ENCODE data around the gene TCEANC2.
"Not testable (repeated sequence)": the region's sequence is repeated elsewhere in the genome, so short reads cannot be mapped to it uniquely, and the experiment has no call there.

The TCEANC2 gene

DNA sequence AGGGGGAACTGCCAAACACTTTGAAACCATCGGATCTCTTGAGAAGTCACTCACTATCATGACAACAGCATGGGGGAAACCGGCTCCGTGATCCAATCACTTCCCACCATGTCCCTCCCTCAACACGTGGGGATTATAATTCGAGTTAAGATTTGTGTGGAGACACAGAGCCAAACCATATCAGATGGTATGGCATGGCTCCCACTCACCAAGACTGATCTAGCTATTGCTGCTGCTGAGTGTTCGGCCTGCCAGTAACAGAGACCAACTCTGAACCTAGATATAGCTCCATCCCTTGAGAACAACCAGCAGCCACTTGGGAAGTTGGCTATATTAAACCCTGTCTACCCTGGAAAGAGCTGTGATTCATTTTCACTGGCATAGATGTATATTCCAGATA is 50.0 kb downstream of the TCEANC2 start:
- Histone ChIP-seq H3K9ac (ENCODE audit: low read length) (no peak overlapping the region), H2AFZ (ENCODE audit: low read depth, low read length) (no peak overlapping the region), H4K20me1 (ENCODE audit: insufficient read depth, low read length) (no peaks in the 10 kb centered on the region), H3K27me3 (ENCODE audit: low read depth, low read length) (no peaks in the 10 kb centered on the region), H3K36me3 (replicated peaks; ENCODE audit: low read depth, low read length) (no peaks in the 10 kb centered on the region), H3K9me3 (ENCODE audit: insufficient read depth, low read length) (no peaks in the 10 kb centered on the region), H3K79me2 (ENCODE audit: low read length) (no peaks in the 10 kb centered on the region), H3K27ac (ENCODE audit: low read length) (no peak overlapping the region), H3K4me3 (ENCODE audit: low read length) (no peak overlapping the region), H3K4me1 (ENCODE audit: low read length) (no peaks in the 10 kb centered on the region), H3K4me2 (ENCODE audit: low read length) (no peak overlapping the region)
- TF ChIP-seq EZH2phosphoT487 (IDR thresholded peaks at IDR 0.05; ENCODE audit: low read depth) (no peak), CTCF (IDR thresholded peaks at IDR 0.05; ENCODE audit: low read depth, low read length) (no peak)

GRCh38 chr1:54104613-54105012 is 51.2 kb downstream of the TCEANC2 start:
- H3K27ac ChIP-seq (ENCODE audit: low read length); H3K4me2 ChIP-seq (ENCODE audit: low read length); H2AFZ ChIP-seq (ENCODE audit: low read depth, low read length); H3K9me3 ChIP-seq (ENCODE audit: insufficient read depth, low read length); H3K4me3 ChIP-seq (ENCODE audit: low read length); H3K4me1 ChIP-seq (ENCODE audit: low read length); H3K36me3 ChIP-seq (replicated peaks; ENCODE audit: low read depth, low read length); H4K20me1 ChIP-seq (ENCODE audit: insufficient read depth, low read length); H3K27me3 ChIP-seq (ENCODE audit: low read depth, low read length); H3K9ac ChIP-seq (ENCODE audit: low read length); H3K79me2 ChIP-seq (ENCODE audit: low read length): not testable (repeated sequence)

GRCh38 chr1:54105080-54105479 is 51.7 kb downstream of the TCEANC2 start:
- Histone ChIP-seq H3K9me3 (ENCODE audit: insufficient read depth, low read length) (no peaks in the 10 kb centered on the region), H3K4me3 (ENCODE audit: low read length) (no peak overlapping the region), H3K27ac (ENCODE audit: low read length) (no peak overlapping the region), H3K79me2 (ENCODE audit: low read length) (no peaks in the 10 kb centered on the region), H3K4me1 (ENCODE audit: low read length) (no peaks in the 10 kb centered on the region), H2AFZ (ENCODE audit: low read depth, low read length) (no peak overlapping the region), H3K27me3 (ENCODE audit: low read depth, low read length) (no peaks in the 10 kb centered on the region), H3K4me2 (ENCODE audit: low read length) (no peak overlapping the region), H4K20me1 (ENCODE audit: insufficient read depth, low read length) (no peaks in the 10 kb centered on the region), H3K9ac (ENCODE audit: low read length) (no peak overlapping the region), H3K36me3 (replicated peaks; ENCODE audit: low read depth, low read length) (no peaks in the 10 kb centered on the region)
- no peak for TF ChIP-seq EZH2phosphoT487 (IDR thresholded peaks at IDR 0.05; ENCODE audit: low read depth)
- no peak for TF ChIP-seq CTCF (IDR thresholded peaks at IDR 0.05; ENCODE audit: low read depth, low read length)

DNA sequence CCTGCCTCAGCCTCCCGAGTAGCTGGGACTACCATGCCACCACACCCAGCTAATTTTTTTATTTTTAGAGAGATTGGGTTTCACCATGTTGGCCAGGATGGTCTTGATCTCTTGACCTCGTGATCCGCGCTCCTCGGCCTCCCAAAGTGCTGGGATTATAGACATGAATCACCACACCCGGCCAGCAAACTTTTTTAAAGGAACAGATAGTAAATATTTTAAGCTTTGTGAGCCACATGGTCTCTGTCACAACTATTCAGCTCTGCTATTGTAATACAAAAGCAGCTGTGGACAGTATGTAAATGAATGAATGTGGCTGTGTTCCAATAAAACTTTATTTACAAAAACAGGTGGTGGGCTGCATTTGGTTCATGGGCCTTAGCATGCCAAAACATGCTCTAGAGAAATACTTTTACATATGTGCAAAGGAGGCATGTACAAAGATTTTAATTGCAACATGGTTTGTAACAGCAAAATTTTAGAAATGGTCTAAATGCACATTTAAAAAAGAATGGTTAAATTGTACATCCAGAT is 52.4 kb downstream of the TCEANC2 start:
- TF ChIP-seq EZH2phosphoT487 (IDR thresholded peaks at IDR 0.05; ENCODE audit: low read depth) (no peak), CTCF (IDR thresholded peaks at IDR 0.05; ENCODE audit: low read depth, low read length) (no peak)
- H3K9ac ChIP-seq (ENCODE audit: low read length) = no peak overlapping the region

GRCh38 chr1:54107131-54107530 is 53.7 kb downstream of the TCEANC2 start:
- Histone ChIP-seq H4K20me1 (ENCODE audit: insufficient read depth, low read length) (no peaks in the 10 kb centered on the region), H3K27ac (ENCODE audit: low read length) (no peak overlapping the region), H3K36me3 (replicated peaks; ENCODE audit: low read depth, low read length) (no peaks in the 10 kb centered on the region), H3K9ac (ENCODE audit: low read length) (no peak overlapping the region), H3K4me2 (ENCODE audit: low read length) (no peak overlapping the region), H2AFZ (ENCODE audit: low read depth, low read length) (no peak overlapping the region), H3K27me3 (ENCODE audit: low read depth, low read length) (no peaks in the 10 kb centered on the region), H3K4me1 (ENCODE audit: low read length) (no peaks in the 10 kb centered on the region), H3K4me3 (ENCODE audit: low read length) (no peak overlapping the region), H3K9me3 (ENCODE audit: insufficient read depth, low read length) (no peaks in the 10 kb centered on the region), H3K79me2 (ENCODE audit: low read length) (no peaks in the 10 kb centered on the region)
- no peak for TF ChIP-seq EZH2phosphoT487 (IDR thresholded peaks at IDR 0.05; ENCODE audit: low read depth)
- no peak for TF ChIP-seq CTCF (IDR thresholded peaks at IDR 0.05; ENCODE audit: low read depth, low read length)

More for the DNA sequence above, 52.4 kb downstream of the TCEANC2 start:
- H3K4me1 ChIP-seq (ENCODE audit: low read length) = no peaks in the 10 kb centered on the region
- no peaks in the 10 kb centered on the region for H3K9me3 ChIP-seq (ENCODE audit: insufficient read depth, low read length)
- H3K4me3 ChIP-seq (ENCODE audit: low read length) = no peak overlapping the region
- H3K27me3 ChIP-seq (ENCODE audit: low read depth, low read length) = no peaks in the 10 kb centered on the region
- no peaks in the 10 kb centered on the region for H3K79me2 ChIP-seq (ENCODE audit: low read length)
- no peak overlapping the region for H3K27ac ChIP-seq (ENCODE audit: low read length)
- no peaks in the 10 kb centered on the region for H3K36me3 ChIP-seq (replicated peaks; ENCODE audit: low read depth, low read length)
- no peak overlapping the region for H2AFZ ChIP-seq (ENCODE audit: low read depth, low read length)
- no peak overlapping the region for H3K4me2 ChIP-seq (ENCODE audit: low read length)
- H4K20me1 ChIP-seq (ENCODE audit: insufficient read depth, low read length) = no peaks in the 10 kb centered on the region
